IMR-90 (cell line): ENCODE results near the gene CCDC175.

ENCODE experiments used
- FOS ChIP-seq: fragments of 150-350 bp; IDR thresholded peaks from 2 replicates; pipeline ENCODE4 v1.6.1; 2016; ENCODE audit warnings: low read depth, low read length
- SMC3 ChIP-seq: fragments of 150-350 bp; IDR thresholded peaks from 2 replicates; pipeline ENCODE4 v1.6.1; 2016; ENCODE audit warnings: low read depth, mild to moderate bottlenecking, antibody characterized with exemption, low read length, moderate library complexity
- TF ChIP-seq, protein P1 (sequence below): fragments of 150-350 bp; IDR thresholded peaks from 2 replicates; pipeline ENCODE4 v1.6.1; 2017; ENCODE audit warnings: mild to moderate bottlenecking, antibody characterized with exemption, low read length, low read depth
- TF ChIP-seq, protein P2 (sequence below): conservative IDR thresholded peaks from 2 replicates; pipeline ENCODE4 v1.5.1; 2012; ENCODE audit warnings: mild to moderate bottlenecking, low read depth, low read length, improper control_type of control experiment

DNA sequence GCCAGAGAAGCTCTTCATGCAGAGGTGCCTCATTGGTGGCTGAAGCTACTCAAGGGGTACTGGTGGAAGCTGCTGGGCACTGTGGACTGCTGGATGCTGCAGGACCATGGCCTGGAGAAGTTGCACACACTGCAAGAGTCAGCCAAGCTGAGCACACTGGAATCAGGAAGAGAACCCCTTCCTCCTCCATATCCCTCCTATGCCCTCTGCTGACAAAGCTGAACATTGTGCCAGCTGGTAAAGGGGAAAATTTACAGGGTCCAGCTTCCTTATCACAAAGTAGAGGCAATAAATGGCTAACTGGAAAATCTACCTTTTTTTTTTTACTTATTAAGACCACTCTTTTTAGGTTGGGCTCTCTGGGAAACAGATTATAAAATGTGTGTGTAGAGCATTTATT is 6.5 kb downstream of the CCDC175 start:
- TF ChIP-seq FOS (no peak), SMC3 (0 out of 2 replicates have a peak, but pooled peaks have one; percentile 7)
- TF ChIP-seq, protein P1, sequence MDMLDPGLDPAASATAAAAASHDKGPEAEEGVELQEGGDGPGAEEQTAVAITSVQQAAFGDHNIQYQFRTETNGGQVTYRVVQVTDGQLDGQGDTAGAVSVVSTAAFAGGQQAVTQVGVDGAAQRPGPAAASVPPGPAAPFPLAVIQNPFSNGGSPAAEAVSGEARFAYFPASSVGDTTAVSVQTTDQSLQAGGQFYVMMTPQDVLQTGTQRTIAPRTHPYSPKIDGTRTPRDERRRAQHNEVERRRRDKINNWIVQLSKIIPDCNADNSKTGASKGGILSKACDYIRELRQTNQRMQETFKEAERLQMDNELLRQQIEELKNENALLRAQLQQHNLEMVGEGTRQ = no peak
- TF ChIP-seq, protein P2, sequence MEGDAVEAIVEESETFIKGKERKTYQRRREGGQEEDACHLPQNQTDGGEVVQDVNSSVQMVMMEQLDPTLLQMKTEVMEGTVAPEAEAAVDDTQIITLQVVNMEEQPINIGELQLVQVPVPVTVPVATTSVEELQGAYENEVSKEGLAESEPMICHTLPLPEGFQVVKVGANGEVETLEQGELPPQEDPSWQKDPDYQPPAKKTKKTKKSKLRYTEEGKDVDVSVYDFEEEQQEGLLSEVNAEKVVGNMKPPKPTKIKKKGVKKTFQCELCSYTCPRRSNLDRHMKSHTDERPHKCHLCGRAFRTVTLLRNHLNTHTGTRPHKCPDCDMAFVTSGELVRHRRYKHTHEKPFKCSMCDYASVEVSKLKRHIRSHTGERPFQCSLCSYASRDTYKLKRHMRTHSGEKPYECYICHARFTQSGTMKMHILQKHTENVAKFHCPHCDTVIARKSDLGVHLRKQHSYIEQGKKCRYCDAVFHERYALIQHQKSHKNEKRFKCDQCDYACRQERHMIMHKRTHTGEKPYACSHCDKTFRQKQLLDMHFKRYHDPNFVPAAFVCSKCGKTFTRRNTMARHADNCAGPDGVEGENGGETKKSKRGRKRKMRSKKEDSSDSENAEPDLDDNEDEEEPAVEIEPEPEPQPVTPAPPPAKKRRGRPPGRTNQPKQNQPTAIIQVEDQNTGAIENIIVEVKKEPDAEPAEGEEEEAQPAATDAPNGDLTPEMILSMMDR = peak; percentile 21; the same call in 1 of the 2 replicates
